HG03103 (cell line): ENCODE measurements around the gene GTF3C5.
"Not testable (repeated sequence)": the region's sequence is repeated elsewhere in the genome, so short reads cannot be mapped to it uniquely, and the experiment has no call there.

Experiments
- ATAC-seq: cut with Tn5 transposase; IDR thresholded peaks from one replicate; pipeline ENCODE4 v1.9.1; 2021; ENCODE audit warnings: low read depth; ENCODE audit not compliant: unreplicated experiment

GTF3C5 gene

DNA sequence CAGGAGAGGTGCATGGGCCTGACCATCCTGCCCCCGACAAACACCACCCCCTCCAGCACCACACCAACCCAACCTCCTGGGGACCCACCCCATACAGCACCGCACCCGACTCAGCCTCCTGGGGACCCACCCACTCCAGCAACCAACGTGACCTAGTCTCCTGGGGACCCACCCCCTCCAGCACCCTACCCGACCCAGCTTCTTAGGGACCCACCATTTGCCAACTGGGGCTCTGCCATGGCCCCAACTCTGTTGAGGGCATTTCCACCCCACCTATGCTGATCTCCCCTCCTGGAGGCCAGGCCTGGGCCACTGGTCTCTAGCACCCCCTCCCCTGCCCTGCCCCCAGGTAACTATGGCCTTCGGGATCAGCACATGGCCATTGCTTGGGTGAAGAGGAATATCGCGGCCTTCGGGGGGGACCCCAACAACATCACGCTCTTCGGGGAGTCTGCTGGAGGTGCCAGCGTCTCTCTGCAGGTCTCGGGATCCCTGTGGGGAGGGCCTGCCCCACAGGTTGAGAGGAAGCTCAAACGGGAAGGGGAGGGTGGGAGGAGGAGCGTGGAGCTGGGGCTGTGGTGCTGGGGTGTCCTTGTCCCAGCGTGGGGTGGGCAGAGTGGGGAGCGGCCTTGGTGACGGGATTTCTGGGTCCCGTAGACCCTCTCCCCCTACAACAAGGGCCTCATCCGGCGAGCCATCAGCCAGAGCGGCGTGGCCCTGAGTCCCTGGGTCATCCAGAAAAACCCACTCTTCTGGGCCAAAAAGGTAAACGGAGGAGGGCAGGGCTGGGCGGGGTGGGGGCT lies 35.6 kb downstream of the GTF3C5 start:
- ATAC-seq = no peak

DNA sequence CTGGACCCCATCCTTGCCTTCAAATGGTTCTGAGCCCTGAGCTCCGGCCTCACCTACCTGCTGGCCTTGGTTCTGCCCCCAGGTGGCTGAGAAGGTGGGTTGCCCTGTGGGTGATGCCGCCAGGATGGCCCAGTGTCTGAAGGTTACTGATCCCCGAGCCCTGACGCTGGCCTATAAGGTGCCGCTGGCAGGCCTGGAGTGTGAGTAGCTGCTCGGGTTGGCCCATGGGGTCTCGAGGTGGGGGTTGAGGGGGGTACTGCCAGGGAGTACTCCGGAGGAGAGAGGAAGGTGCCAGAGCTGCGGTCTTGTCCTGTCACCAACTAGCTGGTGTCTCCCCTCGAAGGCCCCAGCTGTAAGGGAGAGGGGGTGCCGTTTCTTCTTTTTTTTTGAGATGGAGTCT lies 36.2 kb downstream of the GTF3C5 start:
- ATAC-seq = no peak

DNA sequence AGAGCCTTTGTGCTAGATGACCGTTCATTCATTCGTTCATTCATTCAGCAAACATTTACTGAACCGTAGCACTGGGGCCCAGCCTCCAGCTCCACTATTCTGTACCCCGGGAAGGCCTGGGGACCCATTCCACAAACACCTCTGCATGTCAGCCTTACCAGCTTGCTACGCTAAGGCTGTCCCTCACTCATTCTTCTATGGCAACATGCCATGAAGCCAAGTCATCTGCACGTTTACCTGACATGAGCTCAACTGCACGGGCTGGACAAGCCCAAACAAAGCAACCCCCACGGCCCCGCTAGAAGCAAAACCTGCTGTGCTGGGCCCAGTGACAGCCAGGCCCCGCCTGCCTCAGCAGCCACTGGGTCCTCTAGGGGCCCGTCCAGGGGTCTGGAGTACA lies 37.0 kb downstream of the GTF3C5 start:
- no peak for ATAC-seq

DNA sequence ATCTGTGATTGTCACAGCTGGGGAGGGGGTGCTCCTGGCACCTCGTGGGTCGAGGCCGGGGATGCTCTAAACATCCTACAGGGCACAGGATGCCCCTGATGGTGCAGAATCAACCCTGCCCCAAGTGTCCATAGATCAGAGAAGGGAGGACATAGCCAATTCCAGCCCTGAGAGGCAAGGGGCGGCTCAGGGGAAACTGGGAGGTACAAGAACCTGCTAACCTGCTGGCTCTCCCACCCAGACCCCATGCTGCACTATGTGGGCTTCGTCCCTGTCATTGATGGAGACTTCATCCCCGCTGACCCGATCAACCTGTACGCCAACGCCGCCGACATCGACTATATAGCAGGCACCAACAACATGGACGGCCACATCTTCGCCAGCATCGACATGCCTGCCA lies 37.6 kb downstream of the GTF3C5 start:
- not testable (repeated sequence) for ATAC-seq

DNA sequence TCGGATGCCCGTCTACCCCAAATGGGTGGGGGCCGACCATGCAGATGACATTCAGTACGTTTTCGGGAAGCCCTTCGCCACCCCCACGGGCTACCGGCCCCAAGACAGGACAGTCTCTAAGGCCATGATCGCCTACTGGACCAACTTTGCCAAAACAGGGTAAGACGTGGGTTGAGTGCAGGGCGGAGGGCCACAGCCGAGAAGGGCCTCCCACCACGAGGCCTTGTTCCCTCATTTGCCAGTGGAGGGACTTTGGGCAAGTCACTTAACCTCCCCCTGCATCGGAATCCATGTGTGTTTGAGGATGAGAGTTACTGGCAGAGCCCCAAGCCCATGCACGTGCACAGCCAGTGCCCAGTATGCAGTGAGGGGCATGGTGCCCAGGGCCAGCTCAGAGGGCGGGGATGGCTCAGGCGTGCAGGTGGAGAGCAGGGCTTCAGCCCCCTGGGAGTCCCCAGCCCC lies 39.7 kb downstream of the GTF3C5 start:
- ATAC-seq = not testable (repeated sequence)

DNA sequence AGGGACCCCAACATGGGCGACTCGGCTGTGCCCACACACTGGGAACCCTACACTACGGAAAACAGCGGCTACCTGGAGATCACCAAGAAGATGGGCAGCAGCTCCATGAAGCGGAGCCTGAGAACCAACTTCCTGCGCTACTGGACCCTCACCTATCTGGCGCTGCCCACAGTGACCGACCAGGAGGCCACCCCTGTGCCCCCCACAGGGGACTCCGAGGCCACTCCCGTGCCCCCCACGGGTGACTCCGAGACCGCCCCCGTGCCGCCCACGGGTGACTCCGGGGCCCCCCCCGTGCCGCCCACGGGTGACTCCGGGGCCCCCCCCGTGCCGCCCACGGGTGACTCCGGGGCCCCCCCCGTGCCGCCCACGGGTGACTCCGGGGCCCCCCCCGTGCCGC lies 40.2 kb downstream of the GTF3C5 start:
- ATAC-seq = not testable (repeated sequence)

DNA sequence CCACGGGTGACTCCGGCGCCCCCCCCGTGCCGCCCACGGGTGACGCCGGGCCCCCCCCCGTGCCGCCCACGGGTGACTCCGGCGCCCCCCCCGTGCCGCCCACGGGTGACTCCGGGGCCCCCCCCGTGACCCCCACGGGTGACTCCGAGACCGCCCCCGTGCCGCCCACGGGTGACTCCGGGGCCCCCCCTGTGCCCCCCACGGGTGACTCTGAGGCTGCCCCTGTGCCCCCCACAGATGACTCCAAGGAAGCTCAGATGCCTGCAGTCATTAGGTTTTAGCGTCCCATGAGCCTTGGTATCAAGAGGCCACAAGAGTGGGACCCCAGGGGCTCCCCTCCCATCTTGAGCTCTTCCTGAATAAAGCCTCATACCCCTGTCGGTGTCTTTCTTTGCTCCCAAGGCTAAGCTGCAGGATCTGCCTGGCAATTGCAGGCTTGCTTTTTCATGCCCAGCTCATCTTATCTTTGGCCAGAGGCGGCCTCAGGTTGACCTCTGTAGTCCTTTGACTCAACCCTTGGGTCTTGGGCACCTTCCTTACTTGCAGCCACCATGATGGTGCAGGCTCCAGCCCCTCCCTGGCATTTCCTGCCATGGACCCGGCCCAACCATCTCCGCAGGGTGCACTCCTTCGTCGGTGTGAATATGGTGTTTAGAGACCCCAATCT lies 40.8 kb downstream of the GTF3C5 start:
- no peak for ATAC-seq

DNA sequence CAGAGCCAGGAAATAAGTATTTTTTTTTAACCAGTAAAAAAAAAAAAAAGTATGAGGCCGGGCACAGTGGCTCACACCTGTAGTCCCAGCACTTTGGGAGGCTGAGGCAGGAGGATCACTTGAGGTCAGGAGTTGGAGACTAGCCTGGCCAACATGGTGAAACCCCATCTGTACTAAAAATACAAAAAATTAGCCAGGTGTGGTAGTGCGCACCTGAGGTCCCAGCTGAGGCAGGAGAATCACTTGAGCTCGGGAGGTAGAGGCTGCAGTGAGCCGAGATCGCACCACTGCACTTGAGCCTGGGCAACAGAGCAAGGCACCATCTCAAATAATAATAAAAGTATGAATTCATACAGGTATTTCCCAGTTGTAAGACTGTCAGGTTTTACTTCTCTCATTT lies 41.4 kb downstream of the GTF3C5 start:
- ATAC-seq = not testable (repeated sequence)

DNA sequence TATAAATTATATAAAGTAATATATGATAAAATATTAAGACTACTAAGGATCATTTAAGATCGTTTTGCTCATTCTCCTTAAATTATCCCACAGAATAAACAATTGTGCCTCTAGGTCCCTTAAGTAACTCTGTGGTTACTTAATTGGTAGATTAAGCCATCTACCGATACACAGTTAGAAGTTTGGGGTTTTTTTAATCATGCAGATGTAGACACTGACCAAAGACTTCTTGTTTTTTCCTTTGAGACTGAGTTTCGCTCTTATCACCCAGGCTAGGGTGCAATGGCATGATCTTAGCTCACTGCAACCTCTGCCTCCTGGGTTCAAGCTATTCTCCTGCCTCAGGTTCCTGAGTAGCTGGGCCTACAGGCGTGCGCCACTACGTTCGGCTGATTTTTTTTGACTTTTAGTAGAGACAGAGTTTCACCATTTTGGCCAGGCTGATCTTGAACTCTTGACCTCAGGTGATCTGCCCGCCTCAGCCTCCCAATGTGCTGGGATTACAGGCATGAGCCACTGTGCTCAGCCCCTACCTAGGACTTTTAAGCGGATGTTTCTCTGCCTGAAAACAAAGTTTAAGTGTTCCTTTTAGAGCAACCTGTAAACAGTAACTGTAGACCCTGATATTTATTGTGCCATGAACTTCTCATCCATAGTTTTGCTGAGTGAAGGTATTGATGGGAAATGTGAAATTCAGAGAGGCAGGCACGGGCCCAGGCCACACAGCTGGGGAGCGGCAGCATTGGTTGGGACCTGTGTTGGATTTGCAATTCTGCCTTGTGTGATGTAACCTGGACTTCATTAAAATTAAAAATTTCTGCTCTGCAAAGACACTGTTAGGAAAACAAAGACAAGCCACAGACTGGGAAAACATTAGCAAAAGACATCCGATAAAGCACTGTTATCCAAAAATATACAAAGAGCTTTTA lies 42.6 kb downstream of the GTF3C5 start:
- ATAC-seq = no peak

DNA sequence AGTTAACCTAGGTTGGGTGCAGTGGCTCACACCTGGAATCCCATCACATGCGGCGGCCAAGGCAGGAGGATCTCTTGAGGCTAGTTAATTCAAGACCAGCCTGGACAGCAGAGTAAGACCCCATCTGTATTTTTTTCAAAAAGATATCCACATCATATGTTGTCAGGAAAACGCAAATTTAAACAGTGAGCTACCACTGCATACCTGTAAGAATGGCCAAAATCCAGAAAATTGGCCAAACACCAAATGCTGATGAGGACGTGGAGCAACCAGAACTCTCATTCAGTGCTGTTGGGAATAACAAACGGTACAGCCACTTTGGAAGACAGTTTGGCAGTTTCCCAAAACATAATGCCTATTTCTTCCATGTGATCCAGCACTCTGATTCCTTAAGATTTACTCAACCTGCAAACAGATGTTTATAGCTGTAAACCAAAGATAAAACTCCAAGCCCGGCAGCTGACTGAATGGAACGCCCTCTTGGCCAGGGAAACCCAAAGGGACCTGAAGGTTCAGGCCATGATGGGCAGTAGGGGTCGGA lies 43.4 kb downstream of the GTF3C5 start:
- no peak for ATAC-seq

DNA sequence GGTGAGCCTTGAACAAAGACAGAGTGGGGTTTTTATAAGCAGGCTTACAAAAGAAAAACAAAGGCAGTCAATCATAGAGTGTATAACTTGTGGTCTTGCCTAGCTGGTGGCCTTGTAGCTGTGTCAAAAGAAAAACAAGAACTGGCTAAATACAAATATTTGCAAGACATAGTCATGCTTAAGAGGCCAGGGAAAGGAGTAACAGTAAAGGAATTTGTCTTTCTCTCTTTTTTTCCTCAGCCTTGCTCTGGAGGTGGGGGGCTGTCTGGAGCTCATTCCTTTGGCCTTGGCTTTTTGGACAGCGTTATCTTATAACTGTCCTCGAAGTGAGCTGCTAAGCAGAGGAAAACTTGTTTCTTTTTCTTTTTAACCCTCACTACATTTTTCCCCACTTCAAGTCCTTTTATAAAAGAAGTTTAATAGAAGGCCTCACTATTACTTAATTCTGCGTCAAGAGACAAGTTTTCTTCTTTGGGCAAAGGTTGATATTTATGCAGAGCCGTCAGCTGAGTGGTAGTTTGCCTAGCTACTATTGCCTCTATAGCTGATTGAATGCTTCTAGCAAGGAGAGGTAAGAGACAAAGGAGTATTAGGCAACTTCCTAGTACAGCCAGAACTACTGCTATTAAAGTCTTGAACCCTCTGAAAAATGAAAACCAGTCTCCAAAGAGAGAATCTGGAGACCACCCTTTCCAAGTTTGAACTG lies 45.3 kb downstream of the GTF3C5 start:
- no peak for ATAC-seq

DNA sequence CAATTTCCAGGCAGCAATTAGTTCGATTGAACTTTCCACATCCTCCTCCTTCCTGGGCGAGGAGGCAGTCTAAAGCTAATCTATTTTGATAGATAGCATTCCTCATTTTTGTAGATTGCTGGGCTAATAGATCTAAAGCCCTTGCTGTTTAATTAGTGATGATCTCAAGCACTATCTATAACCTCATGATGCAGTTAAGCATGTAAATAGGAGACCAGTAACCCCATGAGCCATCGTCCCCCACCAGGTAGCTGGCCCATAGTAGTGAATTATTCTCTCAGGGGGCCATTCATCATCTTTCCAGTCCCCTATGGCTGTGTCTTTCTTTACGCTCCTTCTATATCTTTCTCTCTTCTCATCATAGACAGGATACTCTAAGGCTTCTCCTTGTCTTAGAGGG lies 45.9 kb downstream of the GTF3C5 start:
- no peak for ATAC-seq

DNA sequence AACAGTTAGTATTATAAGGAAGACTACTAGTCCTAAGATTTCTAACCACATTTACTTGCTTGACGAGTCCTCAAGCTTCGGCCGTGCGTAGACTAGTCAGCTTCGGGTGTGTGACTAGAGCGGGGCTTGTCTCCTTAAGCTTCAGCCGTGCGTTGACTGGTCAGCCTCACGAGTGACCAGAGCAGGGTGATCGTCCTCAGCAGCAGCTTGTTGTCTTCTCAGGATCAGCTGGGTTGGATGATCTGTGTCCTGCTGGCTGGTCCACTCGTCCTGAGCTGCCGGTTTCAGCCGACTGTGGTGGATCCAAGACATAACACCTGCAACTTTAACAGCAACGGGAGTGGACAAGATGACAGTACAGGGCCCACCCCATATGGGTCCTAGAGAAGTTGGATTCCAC lies 47.7 kb downstream of the GTF3C5 start:
- no peak for ATAC-seq

DNA sequence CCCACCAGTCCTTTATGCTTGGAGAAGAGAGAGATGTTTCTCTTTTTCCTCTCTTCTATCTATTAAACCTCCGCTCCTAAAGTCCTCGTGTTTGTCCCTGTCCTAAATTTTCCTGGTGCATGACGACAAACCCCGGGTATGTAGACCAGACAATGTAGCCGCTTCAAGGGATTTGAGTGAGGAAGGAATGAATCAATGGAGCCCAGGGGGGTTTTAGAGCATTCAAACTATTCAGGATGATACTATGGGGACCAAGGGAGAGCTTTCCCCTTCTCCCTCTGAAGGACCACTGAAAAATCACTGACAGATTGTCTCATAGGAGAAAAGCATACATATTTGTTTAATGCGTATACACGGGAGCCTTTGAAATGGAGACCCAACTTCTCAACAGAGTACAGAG lies 49.4 kb downstream of the GTF3C5 start:
- no peak for ATAC-seq

DNA sequence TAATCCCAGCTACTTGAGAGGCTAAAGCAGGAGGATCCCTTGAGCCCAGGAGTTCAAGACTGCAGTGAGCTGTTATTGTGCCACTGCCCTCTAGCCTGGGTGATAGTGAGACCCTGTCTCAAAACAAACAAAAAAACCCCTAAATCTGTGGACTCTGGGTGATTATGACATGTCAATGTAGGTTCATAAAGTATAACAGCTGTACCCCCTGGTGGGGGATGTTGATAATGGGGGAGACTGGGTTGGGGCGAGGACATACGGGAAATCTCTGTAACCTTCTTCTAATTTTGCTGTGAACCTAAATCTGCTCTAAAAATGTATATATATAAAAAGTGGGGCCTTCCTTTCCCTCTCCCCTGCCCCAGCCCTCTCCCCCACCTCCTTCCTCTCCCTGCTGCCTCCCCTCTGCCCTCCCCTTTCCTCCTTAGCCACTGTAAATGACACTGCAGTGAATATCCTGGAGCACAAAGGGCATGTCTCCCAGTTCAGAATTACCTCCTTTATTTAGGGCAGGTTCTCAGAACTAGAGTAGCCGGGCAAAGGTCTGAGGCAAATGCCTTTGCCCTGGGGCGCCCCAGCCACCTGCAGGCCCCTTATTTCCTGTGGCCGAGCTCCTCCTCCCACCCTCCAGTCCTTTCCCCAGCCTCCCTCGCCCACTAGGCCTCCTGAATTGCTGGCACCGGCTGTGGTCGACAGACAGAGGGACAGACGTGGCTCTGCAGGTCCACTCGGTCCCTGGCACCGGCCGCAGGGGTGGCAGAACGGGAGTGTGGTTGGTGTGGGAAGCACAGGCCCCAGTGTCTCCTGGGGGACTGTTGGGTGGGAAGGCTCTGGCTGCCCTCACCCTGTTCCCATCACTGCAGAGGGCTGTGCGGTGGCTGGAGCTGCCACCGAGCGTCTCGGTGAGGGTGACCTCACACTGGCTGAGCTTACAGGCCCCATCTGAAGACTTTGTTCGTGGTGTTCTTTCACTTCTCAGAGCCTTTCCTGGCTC lies 50.3 kb downstream of the GTF3C5 start:
- ATAC-seq = not testable (repeated sequence)

DNA sequence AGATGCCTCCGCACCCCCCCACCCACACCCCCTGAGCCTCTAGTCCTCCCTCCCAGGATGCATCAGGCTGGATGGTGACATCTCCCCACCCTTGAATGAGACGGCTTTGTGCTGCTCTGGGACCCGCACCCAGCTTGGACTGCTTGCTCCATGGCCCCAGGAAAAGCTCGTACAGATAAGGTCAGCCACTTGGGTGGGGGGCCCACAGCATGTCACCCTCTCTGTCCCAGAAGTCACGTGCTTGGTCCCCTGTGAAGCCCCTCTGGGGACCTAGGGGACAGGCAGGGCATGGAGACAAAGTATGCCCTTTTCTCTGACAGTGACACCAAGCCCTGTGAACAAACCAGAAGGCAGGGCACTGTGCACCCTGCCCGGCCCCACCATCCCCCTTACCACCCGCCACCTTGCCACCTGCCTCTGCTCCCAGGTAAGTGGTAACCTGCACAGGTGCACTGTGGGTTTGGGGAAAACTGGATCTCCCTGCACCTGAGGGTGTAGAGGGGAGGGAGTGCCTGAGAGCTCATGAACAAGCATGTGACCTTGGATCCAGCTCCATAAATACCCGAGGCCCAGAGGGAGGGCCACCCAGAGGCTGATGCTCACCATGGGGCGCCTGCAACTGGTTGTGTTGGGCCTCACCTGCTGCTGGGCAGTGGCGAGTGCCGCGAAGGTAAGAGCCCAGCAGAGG lies 51.3 kb downstream of the GTF3C5 start:
- ATAC-seq = not testable (repeated sequence)

DNA sequence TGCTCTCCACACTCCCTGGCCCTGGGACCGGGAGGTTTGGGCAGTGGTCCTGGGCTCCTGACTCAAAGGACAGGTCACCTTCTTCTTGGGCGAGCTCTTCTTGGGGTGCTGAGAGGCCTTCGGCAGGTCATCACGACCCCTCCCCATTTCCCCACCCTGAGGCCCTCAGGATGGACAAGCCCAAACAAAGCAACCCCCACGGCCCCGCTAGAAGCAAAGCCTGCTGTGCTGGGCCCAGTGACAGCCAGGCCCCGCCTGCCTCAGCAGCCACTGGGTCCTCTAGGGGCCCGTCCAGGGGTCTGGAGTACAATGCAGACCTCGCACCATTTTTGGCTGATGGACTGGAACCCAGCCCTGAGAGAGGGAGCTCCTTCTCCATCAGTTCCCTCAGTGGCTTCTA lies 52.9 kb downstream of the GTF3C5 start:
- ATAC-seq = not testable (repeated sequence)

DNA sequence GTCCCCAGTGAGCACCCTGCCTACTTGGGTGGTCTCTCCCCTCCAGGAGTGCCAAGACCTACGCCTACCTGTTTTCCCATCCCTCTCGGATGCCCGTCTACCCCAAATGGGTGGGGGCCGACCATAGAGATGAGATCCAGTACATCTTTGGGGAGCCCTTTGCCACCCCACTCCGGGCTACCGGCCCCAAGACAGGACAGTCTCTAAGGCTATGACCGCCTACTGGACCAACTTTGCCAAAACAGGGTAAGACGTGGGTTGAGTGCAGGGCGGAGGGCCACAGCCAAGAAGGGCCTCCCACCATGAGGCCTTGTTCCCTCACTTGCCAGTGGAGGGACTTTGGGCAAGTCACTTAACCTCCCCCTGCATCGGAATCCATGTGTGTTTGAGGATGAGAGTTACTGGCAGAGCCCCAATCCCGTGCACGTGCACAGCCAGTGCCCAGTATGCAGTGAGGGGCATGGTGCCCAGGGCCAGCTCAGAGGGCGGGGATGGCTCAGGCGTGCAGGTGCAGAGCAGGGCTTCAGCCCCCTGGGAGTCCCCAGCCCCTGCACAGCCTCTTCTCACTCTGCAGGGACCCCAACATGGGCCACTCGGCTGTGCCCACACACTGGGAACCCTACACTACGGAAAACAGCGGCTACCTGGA lies 55.5 kb downstream of the GTF3C5 start:
- ATAC-seq = not testable (repeated sequence)
